SK-N-SH treated with all-trans-retinoic acid at 6 μM for 48 hours (cell line): ENCODE data around the gene CCNY.

ENCODE experiments used
- ATAC-seq: fragments of 200-7000 bp; cut with Tn5 transposase; 3 replicates; pipeline ENCODE4 v1.9.1; 2020; ENCODE audit warnings: mild to moderate bottlenecking, moderate library complexity
- ARNTL ChIP-seq: fragments of 450-650 bp; formaldehyde crosslinking; IDR thresholded peaks from 2 replicates; pipeline ENCODE4 v1.5.0; 2020; ENCODE audit warnings: low read depth, mild to moderate bottlenecking, moderate library complexity, borderline replicate concordance
- BACH2 ChIP-seq: fragments of 250-450 bp; sonication (Bioruptor Pico); IDR thresholded peaks from 2 replicates; pipeline ENCODE4 v1.9.0; 2021; ENCODE audit warnings: mild to moderate bottlenecking, borderline replicate concordance
- CREB5 ChIP-seq: fragments of 250-450 bp; sonication (Bioruptor Pico); IDR thresholded peaks from 2 replicates; pipeline ENCODE4 v1.5.1; 2020; ENCODE audit warnings: low read depth, mild to moderate bottlenecking, moderate library complexity
- CSDC2 ChIP-seq: fragments of 250-450 bp; sonication (Bioruptor Pico); IDR thresholded peaks from 2 replicates; pipeline ENCODE4 v1.5.0; 2020; ENCODE audit warnings: mild to moderate bottlenecking, moderate library complexity
- CSRNP3 ChIP-seq: fragments of 250-450 bp; sonication (Bioruptor Pico); IDR thresholded peaks from 2 replicates; pipeline ENCODE4 v1.5.1; 2021; ENCODE audit warnings: mild to moderate bottlenecking, moderate library complexity
- ESRRG ChIP-seq: fragments of 250-450 bp; sonication (Bioruptor Pico); IDR thresholded peaks from 2 replicates; pipeline ENCODE4 v1.6.1; 2021; ENCODE audit warnings: mild to moderate bottlenecking
- ISL1 ChIP-seq: fragments of 250-450 bp; sonication (Bioruptor Pico); IDR thresholded peaks from 2 replicates; pipeline ENCODE4 v2.1.2; 2022; ENCODE audit warnings: mild to moderate bottlenecking, moderate library complexity
- OSR1 ChIP-seq: fragments of 250-450 bp; sonication (Bioruptor Pico); IDR thresholded peaks from 2 replicates; pipeline ENCODE4 v1.8.0; 2022; ENCODE audit warnings: moderate library complexity, mild to moderate bottlenecking, inconsistent platforms
- POU6F1 ChIP-seq: fragments of 250-450 bp; sonication (Bioruptor Pico); IDR thresholded peaks from 2 replicates; pipeline ENCODE4 v1.8.0; 2021; ENCODE audit warnings: low read depth, mild to moderate bottlenecking, moderate library complexity, borderline replicate concordance
- PPARA ChIP-seq: fragments of 250-450 bp; sonication (Bioruptor Pico); IDR thresholded peaks from 2 replicates; pipeline ENCODE4 v1.5.0; 2020; ENCODE audit warnings: mild to moderate bottlenecking, borderline replicate concordance
- RARB ChIP-seq: fragments of 250-450 bp; sonication (Bioruptor Pico); IDR thresholded peaks from 2 replicates; pipeline ENCODE4 v1.8.0; 2021; ENCODE audit warnings: mild to moderate bottlenecking, moderate library complexity
- SNAI2 ChIP-seq: fragments of 250-450 bp; sonication (Bioruptor Pico); IDR thresholded peaks from 2 replicates; pipeline ENCODE4 v1.5.0; 2020; ENCODE audit warnings: mild to moderate bottlenecking, moderate library complexity
- TCF4 ChIP-seq: fragments of 250-450 bp; sonication (Bioruptor Pico); IDR thresholded peaks from 2 replicates; pipeline ENCODE4 v1.8.0; 2021; ENCODE audit warnings: mild to moderate bottlenecking, moderate library complexity, borderline replicate concordance
- TSHZ2 ChIP-seq: fragments of 250-450 bp; sonication (Bioruptor Pico); IDR thresholded peaks from 2 replicates; pipeline ENCODE4 v1.5.0; 2020; ENCODE audit warnings: mild to moderate bottlenecking, moderate library complexity
- ZC3H10 ChIP-seq: fragments of 250-450 bp; sonication (Bioruptor Pico); IDR thresholded peaks from 2 replicates; pipeline ENCODE4 v1.5.1; 2021; ENCODE audit warnings: mild to moderate bottlenecking, moderate library complexity
- ZFP30 ChIP-seq: fragments of 450-650 bp; formaldehyde crosslinking; IDR thresholded peaks from 2 replicates; pipeline ENCODE4 v1.5.0; 2022; ENCODE audit warnings: mild to moderate bottlenecking, moderate library complexity
- ZNF565 ChIP-seq: fragments of 450-650 bp; formaldehyde crosslinking; conservative IDR thresholded peaks from 2 replicates; pipeline ENCODE4 v1.5.0; 2020; ENCODE audit warnings: low read depth, mild to moderate bottlenecking, moderate library complexity
- ZNF70 ChIP-seq: fragments of 450-650 bp; formaldehyde crosslinking; IDR thresholded peaks from 2 replicates; pipeline ENCODE4 v1.5.0; 2020; ENCODE audit warnings: mild to moderate bottlenecking, moderate library complexity
- ZNF8 ChIP-seq: fragments of 450-650 bp; formaldehyde crosslinking; IDR thresholded peaks from 2 replicates; pipeline ENCODE4 v1.5.0; 2020; ENCODE audit warnings: mild to moderate bottlenecking, moderate library complexity

Gene CCNY

GRCh38 chr10:35412003-35412723, 75.9 kb downstream of the CCNY start:
- TF ChIP-seq ARNTL (CRISPR knock-in tag) (no peak), CSDC2 (CRISPR knock-in tag) (no peak), CSRNP3 (CRISPR knock-in tag) (no peak), ISL1 (no peak), ESRRG (CRISPR knock-in tag) (no peak), ZNF8 (CRISPR knock-in tag) (no peak), ZNF565 (no peak), ZC3H10 (CRISPR knock-in tag) (no peak), POU6F1 (CRISPR knock-in tag) (no peak), TSHZ2 (CRISPR knock-in tag) (no peak), ZFP30 (CRISPR knock-in tag) (no peak), PPARA (CRISPR knock-in tag) (no peak), ZNF70 (CRISPR knock-in tag) (no peak), TCF4 (no peak), CREB5 (CRISPR knock-in tag) (no peak), RARB (no peak), OSR1 (CRISPR knock-in tag) (no peak), SNAI2 (CRISPR knock-in tag) (no peak)
- TF ChIP-seq, all 23 proteins: peak for 0
- peak; percentile 11; the same call in 1 of the 3 replicates for ATAC-seq

GRCh38 chr10:35412900-35413491, 76.7 kb downstream of the CCNY start:
- no peak for TF ChIP-seq PPARA (CRISPR knock-in tag)
- TF ChIP-seq ARNTL (CRISPR knock-in tag), result no peak
- no peak for TF ChIP-seq ZNF70 (CRISPR knock-in tag)
- no peak for TF ChIP-seq OSR1 (CRISPR knock-in tag)
- TF ChIP-seq RARB, result no peak
- no peak for TF ChIP-seq ZNF565
- no peak for TF ChIP-seq ESRRG (CRISPR knock-in tag)
- no peak for TF ChIP-seq ZFP30 (CRISPR knock-in tag)
- no peak for TF ChIP-seq BACH2 (CRISPR knock-in tag)
- no peak for TF ChIP-seq TSHZ2 (CRISPR knock-in tag)
- ATAC-seq, result peak; percentile 55
